NCI-H526 treated with DMSO at 0.1 percent for 48 hours (cell line): Measurements from ENCODE around the gene EGFR.

Experiments
- DNase-seq: peaks from one replicate; lab custom pipeline; 2025; lab: John Stamatoyannopoulos, UW

Gene EGFR

GRCh38 chr7:55101359-55101758, 82.5 kb downstream of the EGFR start:
- no peak for DNase-seq

- DNase-seq, result no peak
Observed at GRCh38 chr7:55104123-55104522, 85.3 kb downstream of the EGFR start.

GRCh38 chr7:55104712-55105433, 86.1 kb downstream of the EGFR start:
- no peak for DNase-seq

- no peak for DNase-seq
Observed at GRCh38 chr7:55105952-55106351, 87.1 kb downstream of the EGFR start.

GRCh38 chr7:55107946-55108345, 89.1 kb downstream of the EGFR start:
- no peak for DNase-seq

- DNase-seq, result no peak
Observed at GRCh38 chr7:55108401-55108800, 89.6 kb downstream of the EGFR start.

- DNase-seq, result no peak
Observed at GRCh38 chr7:55108818-55109217, 90.0 kb downstream of the EGFR start.

GRCh38 chr7:55109404-55110167, 90.8 kb downstream of the EGFR start:
- DNase-seq, result no peak

- DNase-seq, result no peak
Observed at GRCh38 chr7:55110282-55110992, 91.6 kb downstream of the EGFR start.

GRCh38 chr7:55110993-55111361, 92.2 kb downstream of the EGFR start:
- no peak for DNase-seq

- DNase-seq, result no peak
Observed at GRCh38 chr7:55112056-55112455, 93.2 kb downstream of the EGFR start.

GRCh38 chr7:55113760-55114540, 95.1 kb downstream of the EGFR start:
- no peak for DNase-seq

GRCh38 chr7:55117286-55117685, 98.5 kb downstream of the EGFR start:
- DNase-seq, result no peak

- DNase-seq, result no peak
Observed at GRCh38 chr7:55118426-55118825, 99.6 kb downstream of the EGFR start.

GRCh38 chr7:55119571-55119970, 100.8 kb downstream of the EGFR start:
- DNase-seq, result no peak

GRCh38 chr7:55120074-55120473, 101.3 kb downstream of the EGFR start:
- DNase-seq, result no peak

- DNase-seq, result no peak
Observed at GRCh38 chr7:55120501-55121198, 101.8 kb downstream of the EGFR start.

- no peak for DNase-seq
Observed at GRCh38 chr7:55121249-55121648, 102.4 kb downstream of the EGFR start.

GRCh38 chr7:55122263-55122662, 103.4 kb downstream of the EGFR start:
- no peak for DNase-seq

GRCh38 chr7:55124989-55125875, 106.4 kb downstream of the EGFR start:
- DNase-seq, result no peak

GRCh38 chr7:55127135-55127551, 108.3 kb downstream of the EGFR start:
- no peak for DNase-seq
